ENCODE results near the gene TTC23L.

Gene TTC23L

DNA sequence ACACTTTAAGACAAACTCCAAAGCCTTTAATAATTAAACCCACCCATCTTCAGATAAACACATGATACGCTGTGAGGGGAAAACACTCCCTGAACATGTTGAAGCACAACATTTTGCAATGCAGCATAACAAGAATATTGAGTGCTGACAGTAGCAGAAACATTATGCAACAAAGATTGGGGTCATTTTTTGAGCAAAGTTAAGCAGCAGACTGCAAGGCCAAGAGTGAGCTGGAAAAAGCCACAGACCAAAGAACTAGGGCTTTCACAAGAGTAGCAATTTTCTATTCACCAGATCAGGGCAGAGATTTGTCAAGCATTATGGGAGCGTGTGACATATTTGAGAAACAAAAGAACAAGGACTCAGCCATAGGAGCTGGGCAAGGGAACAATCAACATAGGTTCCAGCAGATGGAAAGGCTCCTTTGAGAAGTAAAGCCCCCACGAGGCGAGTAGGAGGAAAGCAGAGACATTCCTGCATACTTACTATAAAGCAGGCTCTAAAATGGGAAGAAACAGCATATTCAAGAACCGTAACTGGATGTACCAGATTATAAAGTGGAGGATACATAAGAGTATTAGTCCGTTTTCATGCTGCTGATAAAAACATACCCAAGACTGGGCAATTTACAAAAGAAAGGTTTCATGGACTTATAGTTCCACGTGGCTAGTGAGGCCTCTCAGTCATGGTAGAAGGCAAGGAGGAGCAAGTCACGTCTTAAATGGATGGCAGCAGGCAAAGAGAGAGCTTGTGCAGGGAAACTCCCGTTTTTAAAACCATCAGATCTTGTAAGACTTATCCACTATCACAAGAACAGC is 4.8 kb upstream of the TTC23L start:
- no peak for DNase-seq

DNA sequence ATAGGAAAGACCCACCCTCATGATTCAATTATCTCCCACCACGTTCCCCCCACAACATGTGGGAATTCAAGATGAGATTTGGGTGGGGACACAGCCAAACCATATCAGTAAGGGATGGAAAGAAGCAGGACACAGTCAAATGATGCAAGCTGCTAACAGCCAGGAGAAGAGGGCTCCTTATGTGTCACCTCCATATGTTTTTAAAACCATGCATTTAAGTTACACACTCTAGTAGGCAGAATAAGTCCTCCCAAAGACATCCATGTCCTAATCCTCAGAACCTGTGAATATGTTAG is 4.2 kb upstream of the TTC23L start:
- DNase-seq, result no peak

DNA sequence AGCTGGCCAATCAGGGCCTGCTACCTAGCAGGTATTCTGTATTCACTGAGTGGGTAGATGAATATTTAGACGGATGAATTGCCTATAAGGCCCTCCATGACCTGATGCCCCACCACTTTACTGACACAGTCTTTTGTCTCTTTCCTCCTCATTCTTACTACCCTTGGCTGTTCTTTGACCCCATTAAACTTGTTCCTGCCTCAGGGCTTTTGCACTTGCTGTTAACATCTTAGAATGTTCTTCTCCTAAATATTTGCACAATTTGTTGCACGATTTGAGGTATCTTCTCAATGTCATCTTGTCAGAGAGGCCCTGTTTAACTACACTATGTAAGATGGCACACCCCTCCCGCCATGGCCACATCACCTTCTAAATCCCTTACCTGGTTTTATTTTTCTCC is 3.3 kb upstream of the TTC23L start:
- no peak for DNase-seq

DNA sequence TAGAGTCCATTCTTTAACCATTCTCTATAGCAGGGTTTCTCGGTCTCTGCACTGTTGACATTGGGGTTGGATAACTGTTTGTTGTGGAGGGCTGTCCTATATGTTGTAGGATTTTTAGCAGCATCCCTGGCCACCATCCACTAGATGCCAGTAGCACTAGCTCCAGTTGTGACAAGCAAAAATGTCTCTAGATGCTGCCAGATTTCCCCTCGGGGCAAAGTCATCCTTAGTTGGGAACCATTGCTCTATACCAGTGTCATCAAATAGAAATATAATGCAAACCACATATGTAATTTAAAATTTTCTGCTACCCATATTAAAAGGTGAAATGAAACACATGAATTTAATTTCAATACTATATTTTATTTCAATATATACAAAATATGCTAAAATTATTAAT is 2.9 kb downstream of the TTC23L start:
- DNase-seq, result no peak

DNA sequence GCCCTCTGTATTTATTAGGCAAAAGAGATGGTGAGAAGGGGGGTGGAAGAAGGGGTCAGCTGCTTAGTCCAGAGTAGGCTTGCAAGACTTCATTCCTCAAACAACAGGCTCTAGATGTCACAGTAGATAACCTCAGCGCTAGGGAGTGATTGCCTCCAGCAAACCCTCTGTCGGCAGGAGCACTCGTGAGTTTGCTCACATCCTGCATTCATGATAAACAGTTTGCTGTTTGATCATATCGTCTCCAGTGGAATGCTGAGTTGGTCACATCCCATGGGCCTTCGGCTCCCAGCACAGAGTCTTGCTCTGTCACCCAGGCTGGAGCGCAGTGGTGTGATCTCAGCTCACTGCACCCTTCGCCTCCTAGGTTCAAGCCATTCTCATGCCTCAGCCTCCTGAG is 3.6 kb downstream of the TTC23L start:
- DNase-seq, result no peak

DNA sequence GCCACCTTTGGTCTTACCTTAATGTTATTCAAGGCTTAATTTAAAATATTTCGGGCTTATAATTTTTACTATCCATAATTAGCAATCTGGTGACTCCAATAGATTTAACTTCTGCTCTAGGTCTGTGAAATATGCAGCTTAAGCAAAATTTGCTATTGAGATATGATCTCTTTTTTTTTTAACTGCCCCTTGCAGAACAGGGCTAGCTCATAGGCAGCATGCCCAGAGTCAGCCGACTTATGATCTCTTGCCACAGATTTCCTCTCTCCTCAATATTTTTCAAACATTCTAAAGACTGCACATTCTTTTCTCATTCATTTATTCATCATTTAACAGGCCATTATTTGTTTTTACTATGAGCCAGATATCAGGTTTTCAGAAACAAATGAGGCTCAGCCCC is 4.5 kb downstream of the TTC23L start:
- DNase-seq, result no peak

DNA sequence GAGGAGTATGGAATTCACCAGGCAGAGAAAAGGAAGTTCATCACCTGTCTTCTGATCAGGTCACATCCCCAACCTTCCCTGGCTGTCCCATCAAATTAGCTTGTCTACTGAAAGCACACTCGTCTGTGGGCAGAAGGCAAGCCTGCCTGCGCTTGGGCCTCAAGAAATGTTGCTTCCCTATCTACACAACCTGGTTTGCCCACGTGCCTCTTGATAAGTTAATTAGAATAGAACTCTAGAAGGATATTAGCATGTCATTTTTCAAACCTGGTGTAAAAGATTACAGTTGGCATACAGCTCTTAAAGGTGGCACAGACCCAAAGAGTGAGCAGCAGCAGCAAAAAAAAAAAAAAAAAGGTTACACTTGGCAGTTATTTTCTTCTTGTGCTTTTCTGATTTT is 5.1 kb downstream of the TTC23L start:
- DNase-seq, result no peak

DNA sequence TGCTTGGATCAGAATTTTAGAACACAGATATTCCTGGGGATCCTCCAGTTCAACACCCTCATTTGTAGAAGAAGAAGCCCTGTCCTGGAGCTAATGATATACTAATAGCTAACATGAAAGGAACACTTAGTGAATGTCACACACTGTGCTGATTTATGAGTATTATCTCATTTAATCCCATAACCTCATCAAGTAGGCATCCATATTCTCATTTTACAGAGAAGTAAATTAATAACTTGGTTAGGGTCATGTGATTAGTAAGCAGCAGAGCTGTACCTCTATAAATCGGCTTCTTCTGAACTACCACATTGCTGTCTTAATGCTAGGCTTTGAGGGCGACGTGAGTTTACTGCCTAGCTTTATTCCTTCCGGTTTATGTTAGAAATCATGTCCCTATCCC is 6.0 kb downstream of the TTC23L start:
- DNase-seq, result no peak

DNA sequence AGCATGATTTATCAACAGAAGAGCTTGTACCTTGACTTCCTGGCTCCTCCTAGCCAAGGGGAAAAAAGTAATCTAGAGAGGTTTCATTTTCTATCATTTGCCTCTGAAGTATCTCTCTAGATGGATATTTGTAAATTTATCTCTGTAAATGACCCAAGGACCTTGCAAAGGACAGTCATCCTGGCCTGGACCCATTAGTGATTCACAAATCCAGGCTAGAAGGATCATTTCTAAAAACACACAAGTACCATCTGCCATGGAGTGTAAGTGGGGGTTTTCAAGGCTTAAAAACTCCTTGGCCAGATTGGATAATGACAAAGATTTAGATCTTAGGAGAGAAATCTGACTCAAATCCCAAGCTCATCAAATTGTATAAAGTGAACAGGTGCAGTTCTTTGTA is 8.1 kb downstream of the TTC23L start:
- DNase-seq, result no peak

DNA sequence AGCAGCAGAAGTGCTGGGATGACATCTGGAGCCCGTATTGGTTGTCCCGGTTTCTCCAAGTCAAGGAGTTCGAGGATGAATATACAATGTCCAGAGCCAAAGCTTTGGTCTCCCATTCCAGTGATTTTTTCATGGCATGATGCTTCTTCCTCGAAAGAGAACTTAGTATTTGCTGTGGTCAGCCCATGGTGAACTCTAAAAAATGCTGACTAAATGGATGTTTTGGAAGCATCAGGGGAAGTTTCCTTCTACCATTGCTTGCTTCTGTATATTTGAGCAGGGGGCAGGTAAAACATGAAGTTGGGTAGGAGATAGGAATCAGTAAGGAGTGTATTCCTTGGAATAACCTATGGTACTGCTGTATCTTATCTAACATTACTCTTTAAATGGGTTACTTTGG is 8.6 kb downstream of the TTC23L start:
- no peak for DNase-seq

DNA sequence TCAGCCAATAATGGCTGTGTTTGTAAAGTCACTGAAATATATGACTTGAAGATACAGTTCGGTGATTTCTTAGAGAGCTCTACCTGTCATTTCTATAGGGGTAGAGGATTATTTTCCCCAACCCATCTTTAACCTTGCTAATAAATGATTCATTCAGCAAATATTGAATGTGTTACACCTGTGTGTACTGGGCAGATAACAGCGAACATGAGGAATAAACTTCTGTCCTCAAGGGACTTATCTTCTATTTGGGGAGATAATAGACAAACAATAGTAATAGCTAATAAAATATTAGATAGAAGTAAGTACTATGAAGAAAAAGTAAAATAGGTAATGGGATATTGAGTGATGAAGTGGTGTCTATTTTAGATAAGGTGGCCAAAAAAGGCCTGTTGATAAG is 9.3 kb downstream of the TTC23L start:
- DNase-seq, result no peak

DNA sequence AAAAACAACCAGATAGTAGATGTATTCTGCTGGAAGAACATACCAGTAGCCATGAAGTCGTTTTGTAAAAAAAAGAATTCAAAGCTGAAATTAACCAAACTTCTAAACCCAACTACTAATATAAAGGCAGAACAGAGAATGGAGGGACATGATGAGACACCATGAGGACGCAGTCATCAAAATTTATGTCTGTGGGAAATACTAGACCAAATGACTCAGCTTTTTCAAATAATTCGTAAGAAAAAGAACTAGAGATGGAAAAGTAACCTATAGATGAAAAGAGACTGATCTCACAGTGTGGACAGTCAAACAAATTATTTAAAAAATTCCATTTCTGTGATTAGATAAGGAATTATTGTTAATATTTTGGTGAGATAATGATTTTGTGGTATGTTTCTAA is 10.3 kb downstream of the TTC23L start:
- DNase-seq, result no peak

DNA sequence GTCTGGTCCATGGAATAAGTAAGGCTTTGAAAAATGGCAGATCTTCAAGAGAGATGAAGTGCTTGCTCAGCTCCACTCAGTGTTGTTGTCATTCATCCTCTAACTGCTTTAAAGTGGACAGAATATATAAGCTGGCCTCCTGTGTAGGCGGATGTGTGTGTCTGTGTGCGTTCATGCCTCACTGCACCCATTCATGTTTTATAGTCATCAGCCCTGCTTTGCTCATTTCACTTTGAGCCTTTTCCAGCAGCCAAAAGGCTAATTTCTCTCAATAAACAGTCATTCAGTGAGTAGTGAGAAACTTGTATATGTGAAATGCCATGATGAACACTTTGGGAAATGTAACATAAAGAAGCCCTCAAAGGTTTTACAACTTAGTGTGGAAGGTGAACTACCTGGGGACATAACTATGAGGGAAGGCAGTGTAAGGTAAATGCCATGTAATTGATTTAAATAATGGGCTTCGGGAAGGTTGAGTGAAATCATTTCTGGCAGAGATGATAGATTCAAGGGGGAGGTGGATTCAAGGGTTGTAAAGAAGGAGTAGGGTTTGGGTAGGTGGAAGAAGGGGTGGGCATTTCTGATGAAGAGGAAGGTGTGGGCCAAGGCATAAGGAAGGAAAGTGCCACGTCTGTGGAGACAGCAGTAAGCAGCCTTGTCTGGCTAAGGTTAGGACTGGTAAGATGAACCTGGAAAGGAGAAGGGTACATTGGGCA is 15.7 kb downstream of the TTC23L start:
- no peak for DNase-seq

DNA sequence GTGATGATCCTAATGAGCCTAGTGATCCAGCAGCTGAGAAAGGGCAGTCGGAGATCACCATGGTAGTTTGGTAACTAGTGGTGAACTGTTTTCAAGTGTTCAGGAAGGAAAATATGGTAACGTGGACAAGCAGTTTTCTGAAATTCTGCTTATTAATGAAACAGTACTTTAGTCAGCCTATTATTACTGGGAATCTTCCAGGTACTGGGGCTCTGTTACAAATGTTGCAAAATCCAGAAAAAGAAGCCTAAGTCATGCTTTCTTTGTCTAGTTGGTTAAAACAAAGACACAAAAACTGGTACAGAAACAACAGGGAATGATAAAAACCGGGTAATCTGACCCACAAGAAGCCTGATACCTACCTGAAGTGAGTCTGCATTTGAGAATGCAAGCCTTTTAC is 18.2 kb downstream of the TTC23L start:
- DNase-seq, result no peak

DNA sequence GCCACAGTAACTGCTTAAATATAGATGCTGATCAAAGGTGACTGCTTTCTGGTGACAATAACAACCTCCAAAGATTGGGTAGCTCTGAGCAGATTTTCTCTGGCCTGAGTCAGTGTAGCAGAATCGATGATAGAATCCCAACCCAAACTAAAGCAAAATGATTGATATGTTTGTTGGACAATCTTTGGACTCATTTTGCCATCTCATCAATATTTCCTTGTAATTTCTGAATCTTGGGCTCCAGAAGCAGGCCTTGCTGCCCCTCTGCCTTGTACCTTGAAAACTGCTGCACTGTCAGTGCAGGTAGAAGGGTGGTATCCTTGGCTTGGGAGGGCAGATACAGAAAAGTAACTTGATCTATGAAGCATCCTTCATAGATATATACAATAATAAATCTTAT is 18.9 kb downstream of the TTC23L start:
- no peak for DNase-seq

DNA sequence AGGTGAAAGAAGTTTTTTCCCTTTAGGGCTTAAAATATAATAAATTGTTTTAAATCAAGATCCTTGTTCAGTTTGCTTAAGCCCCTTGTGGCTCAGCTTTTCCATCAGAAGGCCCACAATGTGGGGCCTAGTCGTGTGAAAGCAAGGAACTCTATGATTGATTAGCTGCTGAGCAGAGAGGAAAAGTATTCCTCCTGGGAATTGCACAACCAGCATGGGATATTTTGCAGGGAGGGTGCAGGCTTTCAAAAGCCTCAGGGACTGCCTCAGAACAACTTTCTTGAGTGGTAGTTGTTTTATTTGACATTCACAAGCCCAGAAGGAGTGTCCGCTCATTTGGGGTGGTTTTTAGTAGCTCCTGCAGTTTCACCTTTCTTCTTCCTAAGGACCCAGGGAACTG is 19.8 kb downstream of the TTC23L start:
- DNase-seq, result no peak

DNA sequence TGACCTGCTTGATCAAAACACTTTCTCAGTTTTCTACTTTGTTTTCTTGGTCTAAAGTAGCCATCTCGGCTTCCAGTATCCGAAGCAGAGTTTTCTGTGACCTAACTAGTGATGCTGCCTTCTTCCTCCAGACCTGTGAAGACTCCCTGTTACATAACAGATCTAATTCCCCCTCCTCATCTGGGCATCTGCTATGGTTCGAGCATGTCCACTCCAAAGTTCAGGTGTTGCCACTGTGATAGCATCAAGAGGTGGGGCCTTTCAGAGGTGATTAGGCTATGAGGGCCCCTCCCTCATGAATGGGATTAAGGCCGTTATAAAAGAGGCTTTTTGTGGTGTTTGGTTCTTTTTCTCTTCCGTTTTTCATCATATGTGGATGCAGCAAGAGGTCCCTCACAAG is 20.3 kb downstream of the TTC23L start:
- no peak for DNase-seq

DNA sequence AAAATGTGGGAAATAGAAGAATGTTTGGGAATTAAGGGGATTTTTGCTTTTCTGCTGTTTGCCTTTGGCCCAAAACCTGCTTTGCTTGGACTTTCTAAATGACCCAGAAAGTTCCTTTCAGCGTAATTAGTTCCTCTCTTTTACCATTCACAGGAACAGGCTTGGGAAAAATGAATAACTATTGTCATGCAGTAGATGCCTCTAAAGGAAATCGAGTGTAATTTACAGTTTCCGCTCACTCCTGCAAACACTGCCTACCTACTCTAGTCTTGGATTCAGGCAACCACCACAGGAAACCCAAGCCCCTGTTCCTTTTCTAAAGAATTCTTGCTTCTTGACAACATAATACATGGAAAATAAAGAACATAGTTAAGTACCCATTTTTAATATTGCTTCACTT is 25.0 kb downstream of the TTC23L start:
- DNase-seq, result no peak

DNA sequence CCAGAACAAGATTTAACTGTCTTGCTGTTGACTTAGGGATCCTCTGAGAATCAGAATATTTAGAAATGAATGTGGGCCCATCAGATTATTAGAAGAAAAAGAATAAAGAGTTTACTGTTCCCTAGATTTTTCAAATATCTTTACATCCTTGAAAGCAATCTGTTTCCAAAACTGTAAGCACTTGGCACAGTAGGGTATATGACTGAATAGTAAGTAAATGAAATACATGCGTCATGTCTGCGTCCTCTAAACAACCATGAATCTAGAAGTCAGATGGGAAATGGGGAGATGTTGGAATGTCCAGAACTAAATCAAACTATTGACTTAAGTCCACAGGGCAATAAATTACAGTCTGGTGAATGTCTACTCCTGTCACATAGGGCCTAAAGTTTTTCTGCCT is 26.1 kb downstream of the TTC23L start:
- no peak for DNase-seq

DNA sequence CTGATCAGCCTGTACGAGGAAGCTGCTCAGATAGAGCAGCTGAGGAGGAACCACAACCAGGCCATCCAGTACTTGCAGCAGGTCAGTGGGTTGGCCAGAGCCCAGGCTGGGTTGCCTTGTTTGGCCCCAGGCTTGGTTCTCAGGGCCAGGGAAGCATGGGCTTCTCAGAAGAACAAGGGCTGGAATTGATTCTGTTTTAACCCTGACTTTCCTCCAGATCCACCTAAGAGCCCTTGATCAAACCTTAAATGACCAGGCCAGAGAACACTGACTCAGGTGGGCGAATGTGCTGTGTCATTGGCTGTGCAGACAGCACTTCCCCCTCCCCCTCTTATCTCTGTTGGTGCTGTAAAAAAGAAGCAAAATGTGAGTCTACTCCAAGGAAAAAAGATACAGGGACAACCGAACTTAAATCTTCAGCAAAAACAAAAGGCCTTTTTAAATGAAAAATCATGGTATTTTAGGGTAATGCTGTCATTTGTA is 28.1 kb downstream of the TTC23L start:
- no peak for DNase-seq

DNA sequence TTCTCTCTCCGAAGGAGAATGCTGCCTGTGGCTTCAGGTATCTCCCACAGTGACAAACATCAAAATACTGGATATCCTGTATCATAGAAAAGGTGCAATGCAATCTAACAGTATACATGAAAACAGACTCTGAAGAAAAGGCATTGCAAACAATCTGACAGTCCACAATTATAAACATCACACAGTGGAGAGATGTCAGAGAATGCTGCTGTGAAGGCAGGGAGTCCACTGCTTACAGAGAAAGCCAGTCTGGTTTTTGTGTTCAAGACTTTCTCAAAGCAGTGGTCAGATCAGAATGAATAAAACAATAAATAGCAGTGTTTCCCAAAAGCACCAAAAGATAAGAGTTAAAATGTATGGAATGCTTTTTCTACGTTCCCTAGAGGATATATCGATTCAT is 28.7 kb downstream of the TTC23L start:
- DNase-seq, result no peak

DNA sequence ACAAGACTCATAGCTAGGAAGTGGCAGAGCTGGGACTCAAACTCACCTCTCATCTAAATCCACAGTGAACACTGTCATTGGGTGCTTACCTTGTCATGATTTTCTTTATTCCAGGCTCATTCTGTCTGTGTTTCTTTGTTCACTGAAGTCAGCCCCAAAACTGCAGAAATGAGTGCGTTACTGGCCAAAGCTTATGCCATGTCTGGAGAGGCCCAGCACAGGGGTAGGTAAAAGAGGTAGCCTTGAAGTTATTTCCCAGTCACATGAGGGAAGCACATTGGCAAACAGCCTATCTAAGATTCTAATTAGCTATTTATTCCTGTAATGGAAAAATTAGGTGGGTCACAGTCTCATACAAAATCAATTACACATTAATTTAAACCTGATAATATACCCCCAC is 29.8 kb downstream of the TTC23L start:
- DNase-seq, result no peak

DNA sequence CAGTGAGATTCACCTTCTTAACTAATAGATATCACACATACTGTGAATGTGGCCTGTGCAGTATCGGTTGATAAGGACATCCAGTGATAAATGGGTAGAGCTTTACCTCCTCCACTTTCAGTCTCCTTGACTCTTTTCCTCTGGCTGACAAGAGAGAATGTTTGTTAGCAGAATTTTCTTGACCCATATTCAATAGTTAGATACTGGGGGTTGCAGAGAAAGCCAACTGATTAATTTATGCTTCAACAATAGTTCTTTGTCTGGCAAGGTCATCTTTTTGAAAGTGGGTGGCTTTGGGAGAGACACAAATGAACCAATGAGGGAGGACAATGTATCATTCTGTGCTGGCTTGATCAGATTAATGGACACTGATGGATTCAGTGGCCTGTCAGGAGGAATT is 30.3 kb downstream of the TTC23L start:
- DNase-seq, result no peak

DNA sequence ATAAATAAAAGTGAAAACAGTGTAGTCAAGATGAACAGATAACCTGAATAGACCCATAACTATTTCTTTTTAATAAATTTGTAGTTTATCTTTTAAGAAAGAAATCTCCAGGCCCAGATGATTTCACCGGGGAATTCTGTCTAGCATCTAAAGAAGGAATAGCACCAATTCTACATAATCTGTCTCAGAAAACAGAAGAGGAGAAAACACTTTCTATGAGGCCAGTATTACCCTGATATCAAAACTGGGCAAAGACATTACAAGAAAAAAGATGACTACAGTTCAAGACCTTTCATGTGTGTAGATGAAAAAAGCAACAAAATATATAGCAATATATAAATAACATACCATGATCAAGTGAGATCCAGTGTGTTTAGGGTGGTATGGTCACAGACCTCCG is 31.4 kb downstream of the TTC23L start:
- DNase-seq, result no peak

DNA sequence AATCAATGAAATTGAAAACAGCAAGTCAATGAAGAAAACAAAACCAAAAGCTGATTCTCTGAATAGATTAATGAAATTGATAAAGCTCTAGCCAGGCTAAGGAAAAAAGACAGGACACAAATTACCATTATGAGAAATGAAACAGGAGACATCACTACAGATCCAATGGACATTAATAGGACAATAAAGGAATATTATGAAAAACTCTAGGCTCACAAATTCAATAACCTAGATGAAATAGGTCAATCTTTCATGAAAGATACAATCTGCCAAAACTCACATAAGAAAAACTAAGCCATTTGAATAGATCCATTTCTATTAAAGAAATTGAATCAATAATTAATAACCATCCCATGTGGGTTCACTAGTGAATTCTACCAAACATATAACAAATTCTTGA is 37.3 kb downstream of the TTC23L start:
- no peak for DNase-seq

Measured in activated CD8-positive, alpha-beta memory T cell treated with anti-CD3 and anti-CD28 coated beads for 24 hours (primary cell).